Measurements from ENCODE around the gene MCF2L. TPM values are rescaled to one million over a fixed set of nuclear protein-coding genes. Genes with fewer than 3 reads are reported as not detected.

MCF2L gene
- total RNA-seq, 1 experiment from 2014 or later, result not detected

- intact Hi-C loops (cut with micrococcal nuclease), result no loop called here
- no peak for TF ChIP-seq CTCF (IDR thresholded peaks at IDR 0.05; ENCODE audit: unreplicated experiment)
- POLR2A ChIA-PET, result no interaction called here
- H3K4me3 Mint-ChIP-seq (ENCODE audit: unreplicated experiment), result no peak overlapping the region
- no peak for DNase-seq (ENCODE audit: unreplicated experiment)
- no peak overlapping the region for H3K27ac Mint-ChIP-seq (ENCODE audit: low read depth, unreplicated experiment)
- no peaks in the 10 kb centered on the region for H3K4me1 Mint-ChIP-seq (ENCODE audit: insufficient read depth, unreplicated experiment)
- H3K36me3 Mint-ChIP-seq (ENCODE audit: insufficient read depth, unreplicated experiment), result no peaks in the 10 kb centered on the region
- no TSS peak for BruUV-seq (replicated peaks)
- no peaks in the 10 kb centered on the region for H3K9me3 Mint-ChIP-seq (ENCODE audit: unreplicated experiment)
- CTCF ChIA-PET, result interaction anchor here (0.8 kb wide), 1 partner anchor 54 kb away, joined by 3 read pairs; no protein-coding TSS in a partner anchor
- no peaks in the 10 kb centered on the region for H3K27me3 Mint-ChIP-seq (ENCODE audit: insufficient read depth, unreplicated experiment)
Observed at GRCh38 chr13:112985803-112986408, 16.9 kb downstream of the MCF2L start.

GRCh38 chr13:112986470-112986869, 17.5 kb downstream of the MCF2L start:
- ChIA-PET POLR2A (interaction anchor here (0.8 kb wide), 1 partner anchor 61 kb away, joined by 3 read pairs; no protein-coding TSS in a partner anchor), CTCF (no interaction called here)
- H3K4me1 Mint-ChIP-seq (ENCODE audit: insufficient read depth, unreplicated experiment), result no peaks in the 10 kb centered on the region
- no peaks in the 10 kb centered on the region for H3K9me3 Mint-ChIP-seq (ENCODE audit: unreplicated experiment)
- no peak overlapping the region for H3K27ac Mint-ChIP-seq (ENCODE audit: low read depth, unreplicated experiment)
- TF ChIP-seq CTCF (IDR thresholded peaks at IDR 0.05; ENCODE audit: unreplicated experiment), result no peak
- intact Hi-C loops (cut with micrococcal nuclease), result no loop called here
- no peaks in the 10 kb centered on the region for H3K36me3 Mint-ChIP-seq (ENCODE audit: insufficient read depth, unreplicated experiment)
- no TSS peak for BruUV-seq (replicated peaks)
- DNase-seq (ENCODE audit: unreplicated experiment), result no peak
- H3K27me3 Mint-ChIP-seq (ENCODE audit: insufficient read depth, unreplicated experiment), result no peaks in the 10 kb centered on the region
- H3K4me3 Mint-ChIP-seq (ENCODE audit: unreplicated experiment), result no peak overlapping the region

GRCh38 chr13:112986946-112987681, 18.1 kb downstream of the MCF2L start:
- intact Hi-C loops (cut with micrococcal nuclease), result no loop called here
- Mint-ChIP-seq H3K4me3 (ENCODE audit: unreplicated experiment) (no peak overlapping the region), H3K27ac (ENCODE audit: low read depth, unreplicated experiment) (no peak overlapping the region), H3K9me3 (ENCODE audit: unreplicated experiment) (no peaks in the 10 kb centered on the region), H3K36me3 (ENCODE audit: insufficient read depth, unreplicated experiment) (no peaks in the 10 kb centered on the region), H3K27me3 (ENCODE audit: insufficient read depth, unreplicated experiment) (no peaks in the 10 kb centered on the region), H3K4me1 (ENCODE audit: insufficient read depth, unreplicated experiment) (no peaks in the 10 kb centered on the region)
- no peak for DNase-seq (ENCODE audit: unreplicated experiment)
- no peak for TF ChIP-seq CTCF (IDR thresholded peaks at IDR 0.05; ENCODE audit: unreplicated experiment)
- BruUV-seq (replicated peaks), result no TSS peak
- CTCF ChIA-PET, result no interaction called here
- POLR2A ChIA-PET, result interaction anchor here (0.8 kb wide), 1 partner anchor 61 kb away, joined by 3 read pairs; no protein-coding TSS in a partner anchor

GRCh38 chr13:112987682-112988024, 18.6 kb downstream of the MCF2L start:
- peaks cover 1% of the 10 kb centered on the region for H3K27me3 Mint-ChIP-seq (ENCODE audit: insufficient read depth, unreplicated experiment)
- BruUV-seq (replicated peaks), result no TSS peak
- CTCF ChIA-PET, result interaction anchor here (0.7 kb wide), 1 partner anchor 8 kb away, joined by 5 read pairs; no protein-coding TSS in a partner anchor
- no peak for DNase-seq (ENCODE audit: unreplicated experiment)
- intact Hi-C loops (cut with micrococcal nuclease), result no loop called here
- H3K4me1 Mint-ChIP-seq (ENCODE audit: insufficient read depth, unreplicated experiment), result no peaks in the 10 kb centered on the region
- H3K4me3 Mint-ChIP-seq (ENCODE audit: unreplicated experiment), result no peak overlapping the region
- no peak overlapping the region for H3K27ac Mint-ChIP-seq (ENCODE audit: low read depth, unreplicated experiment)
- H3K36me3 Mint-ChIP-seq (ENCODE audit: insufficient read depth, unreplicated experiment), result no peaks in the 10 kb centered on the region
- no peak for TF ChIP-seq CTCF (IDR thresholded peaks at IDR 0.05; ENCODE audit: unreplicated experiment)
- no peaks in the 10 kb centered on the region for H3K9me3 Mint-ChIP-seq (ENCODE audit: unreplicated experiment)
- POLR2A ChIA-PET, result no interaction called here
